HG03025 (cell line): Measurements from ENCODE around the gene DERL2.

Experiments
- ATAC-seq: cut with Tn5 transposase; IDR thresholded peaks from one replicate; pipeline ENCODE4 v1.9.1; 2021; ENCODE audit warnings: mild to moderate bottlenecking, moderate library complexity; ENCODE audit not compliant: unreplicated experiment, low FRiP score

Gene DERL2

DNA sequence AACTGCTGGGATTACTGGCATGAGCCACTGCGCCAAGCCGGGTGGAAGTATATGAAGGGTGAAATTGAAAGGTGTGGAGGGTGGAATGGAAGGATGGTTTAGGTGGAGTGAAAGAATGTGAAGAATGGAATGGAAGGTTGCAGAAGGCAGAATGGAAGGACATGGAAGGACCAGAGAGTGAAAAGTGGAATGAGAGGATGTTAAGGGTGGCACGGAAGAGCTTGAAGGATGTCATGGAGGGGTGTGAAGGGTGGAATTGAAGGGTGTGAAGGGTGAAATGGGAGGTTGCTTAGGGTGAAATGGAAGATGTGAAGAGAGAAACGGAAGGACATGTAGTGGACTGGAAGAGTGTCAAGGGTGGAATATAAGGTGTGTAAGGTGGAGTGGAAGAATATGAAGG, 16.6 kb upstream of the DERL2 start:
- ATAC-seq, result no peak

DNA sequence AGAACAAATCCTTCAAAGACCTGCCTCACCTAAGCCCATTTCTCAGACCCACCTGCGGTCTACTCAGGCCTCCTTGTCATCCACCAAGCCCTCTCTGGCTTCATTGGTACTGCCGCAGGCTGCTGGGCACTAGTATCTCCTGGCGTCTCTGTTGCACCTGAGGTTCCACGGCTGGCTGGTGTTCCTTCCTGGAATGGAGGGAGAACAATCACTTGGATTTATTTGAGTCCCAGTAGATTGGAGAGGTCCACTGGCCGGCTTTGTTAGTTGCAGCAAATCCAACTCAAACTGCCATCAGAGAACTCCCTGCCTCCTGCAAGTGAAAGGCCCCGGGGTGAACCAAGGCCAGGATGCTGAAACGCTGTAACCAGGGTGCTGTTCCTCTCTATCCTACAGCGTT, 15.7 kb upstream of the DERL2 start:
- no peak for ATAC-seq

DNA sequence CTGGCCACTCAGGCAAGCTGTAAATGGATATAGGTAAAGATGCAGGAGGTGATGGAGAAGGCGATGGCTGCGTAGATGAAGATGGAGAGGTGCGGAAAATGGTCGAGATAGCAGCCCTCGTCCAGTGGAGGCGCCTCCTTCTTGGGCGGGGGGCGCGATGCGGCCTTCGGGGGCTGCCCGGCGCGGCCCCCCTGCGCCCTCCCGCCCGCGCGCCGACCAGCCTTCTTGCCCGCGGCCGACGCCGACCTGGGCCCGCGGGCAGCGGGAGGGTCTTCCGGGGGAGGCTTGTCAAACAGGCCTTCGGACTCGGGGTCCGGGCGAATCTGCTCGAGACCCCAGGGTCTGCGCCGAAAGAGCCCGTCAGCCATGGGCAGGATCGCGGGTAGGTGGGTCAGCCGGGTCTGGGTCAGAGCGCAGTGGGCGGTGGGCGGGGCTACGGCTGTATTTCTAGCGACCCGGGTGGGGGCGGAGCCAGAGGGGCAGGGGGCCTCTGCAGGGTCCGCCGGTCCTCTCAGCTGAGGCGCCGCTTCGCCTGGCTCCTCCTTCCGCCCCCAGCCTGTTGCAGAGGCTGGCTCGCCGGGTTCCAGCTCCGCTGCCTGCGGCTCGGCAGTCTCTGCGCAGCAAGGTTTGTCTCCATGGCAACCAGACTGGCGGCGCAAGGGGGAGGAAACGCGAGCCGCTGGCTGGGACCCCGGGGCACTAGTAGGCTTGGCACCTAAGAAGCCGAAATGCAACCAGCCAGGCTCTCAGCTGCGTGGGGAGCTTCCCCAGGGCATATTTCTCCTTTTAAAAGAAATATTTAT, 14.8 kb upstream of the DERL2 start:
- ATAC-seq, result no peak

DNA sequence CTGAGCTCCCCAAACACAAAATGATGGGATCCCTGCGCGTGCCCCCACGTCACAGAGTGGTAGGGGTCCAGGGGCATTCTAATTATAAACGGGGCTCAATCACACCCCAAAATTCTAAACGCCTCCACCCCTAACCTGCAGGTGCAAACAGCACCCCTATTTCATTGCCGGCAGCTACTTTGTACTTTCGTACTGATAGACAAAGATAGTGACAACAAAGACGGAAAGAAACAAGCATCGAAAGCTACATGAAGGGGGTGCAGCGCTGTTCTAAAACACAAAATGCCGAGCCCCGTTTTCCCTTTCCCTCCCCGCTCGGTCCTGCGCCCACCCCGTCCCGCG, 14.2 kb upstream of the DERL2 start:
- ATAC-seq, result no peak

DNA sequence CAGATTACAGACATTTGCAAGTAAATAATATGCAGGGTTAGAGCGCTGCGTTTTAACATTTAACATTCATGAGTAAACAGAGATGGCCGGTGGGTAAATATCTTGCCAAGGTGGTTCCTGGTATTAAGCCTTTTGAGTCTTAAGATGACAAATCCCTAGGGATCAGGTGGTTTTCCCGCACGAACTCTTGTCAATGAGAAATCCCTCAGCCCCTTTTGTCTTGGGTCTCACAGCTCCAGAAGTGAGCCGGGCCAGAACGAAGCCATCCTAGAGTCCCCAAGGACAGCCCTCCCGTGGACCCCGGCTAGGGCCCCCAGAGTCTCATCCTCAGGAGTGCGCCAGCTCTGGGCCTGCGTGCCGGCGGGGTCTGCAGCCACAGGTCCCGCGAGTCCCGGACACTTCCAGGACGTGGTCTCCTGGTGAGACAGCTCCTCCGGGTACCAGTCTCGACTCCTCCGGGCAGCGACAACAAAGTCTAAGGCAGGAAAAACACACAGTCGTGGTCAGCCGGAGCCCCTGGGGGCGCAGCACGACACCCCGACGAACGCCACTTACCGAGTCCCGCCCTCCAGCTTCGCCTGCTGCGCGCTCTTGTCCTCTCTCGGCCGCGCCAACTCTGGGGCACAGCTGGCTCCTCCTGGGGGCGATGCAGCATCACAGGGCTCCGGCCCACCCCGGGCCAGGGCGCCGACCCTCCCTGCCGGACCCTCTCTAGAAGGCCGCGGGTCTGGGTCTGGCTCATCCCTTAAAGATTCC, 13.7 kb upstream of the DERL2 start:
- no peak for ATAC-seq

DNA sequence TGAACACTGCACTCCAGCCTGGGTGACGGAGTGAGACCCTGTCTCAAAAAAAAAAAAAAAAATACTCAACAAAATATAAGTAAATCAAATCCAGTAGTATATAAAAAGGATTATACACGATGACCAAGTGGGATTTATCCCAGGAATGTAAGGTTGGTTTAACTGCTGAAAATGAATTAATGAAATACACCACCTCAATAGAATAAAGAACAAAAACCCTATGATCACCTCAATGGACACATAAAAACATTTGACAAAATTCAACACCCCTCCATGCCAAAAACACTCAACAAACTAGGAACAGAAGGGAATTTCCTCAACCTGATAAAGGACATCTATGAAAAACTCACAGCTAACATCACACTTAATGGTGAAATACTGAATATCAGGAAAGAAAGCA, 7.0 kb upstream of the DERL2 start:
- no peak for ATAC-seq

DNA sequence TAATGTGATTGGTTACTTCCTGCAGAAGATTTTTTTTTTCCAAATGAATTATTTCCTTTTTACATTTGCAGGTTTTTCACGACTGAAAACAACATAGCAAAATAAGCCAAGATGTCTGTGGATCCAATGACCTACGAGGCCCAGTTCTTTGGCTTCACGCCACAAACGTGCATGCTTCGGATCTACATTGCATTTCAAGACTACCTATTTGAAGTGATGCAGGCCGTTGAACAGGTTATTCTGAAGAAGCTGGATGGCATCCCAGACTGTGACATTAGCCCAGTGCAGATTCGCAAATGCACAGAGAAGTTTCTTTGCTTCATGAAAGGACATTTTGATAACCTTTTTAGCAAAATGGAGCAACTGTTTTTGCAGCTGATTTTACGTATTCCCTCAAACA, 2.8 kb upstream of the DERL2 start:
- ATAC-seq, result no peak

DNA sequence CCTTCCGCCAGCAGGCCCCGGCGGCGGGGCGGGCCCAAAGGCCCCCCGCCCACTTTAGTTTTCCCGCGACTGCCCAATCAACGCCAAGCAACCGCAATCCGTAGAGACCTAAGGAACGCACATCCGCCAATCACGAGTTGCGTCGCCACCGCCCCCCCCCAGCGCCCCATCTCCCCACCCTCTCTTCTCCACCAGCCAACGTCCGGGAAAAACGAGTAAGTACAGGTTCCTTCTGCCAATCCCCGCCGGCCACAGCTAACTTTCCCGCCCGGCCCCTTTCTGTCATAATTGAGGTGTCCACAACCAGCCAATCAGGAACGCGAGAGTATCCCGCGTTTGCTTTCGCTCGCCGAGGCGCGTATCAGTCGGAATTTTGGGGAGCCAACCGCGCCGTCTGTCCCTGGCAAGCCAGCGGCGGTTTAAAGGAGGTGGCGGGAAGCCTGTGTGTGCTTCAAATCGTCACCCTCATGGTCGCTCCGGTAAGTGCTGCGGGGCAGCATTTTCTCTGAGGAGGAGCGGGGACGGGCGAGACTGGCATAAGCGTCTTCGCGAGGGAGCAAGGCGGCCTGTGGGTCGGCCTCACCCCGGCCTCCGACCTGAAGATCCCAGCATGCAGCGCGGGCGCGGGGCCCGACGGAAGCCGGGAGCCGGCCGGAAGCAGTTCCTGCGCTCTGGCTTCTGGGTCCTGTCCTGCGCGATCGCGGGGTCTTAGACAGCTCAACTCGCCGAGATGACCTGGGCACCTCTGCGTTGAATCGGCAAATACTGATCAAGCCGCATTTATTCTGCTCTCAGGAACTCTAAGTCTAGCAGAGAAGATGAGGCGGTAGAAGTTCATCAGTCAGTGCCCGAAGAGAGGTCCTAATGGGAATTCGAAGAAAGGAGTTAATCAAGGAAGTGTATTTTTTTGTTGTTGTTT, 487 bp upstream of the DERL2 start, which contains the start of gene MIS12:
Gene MIS12 (plus strand): TSS at position 361 of the 919 bp plus-strand sequence. CDS start 2,297 bp downstream, outside the sequence.
- ATAC-seq, result peak; percentile 86

DNA sequence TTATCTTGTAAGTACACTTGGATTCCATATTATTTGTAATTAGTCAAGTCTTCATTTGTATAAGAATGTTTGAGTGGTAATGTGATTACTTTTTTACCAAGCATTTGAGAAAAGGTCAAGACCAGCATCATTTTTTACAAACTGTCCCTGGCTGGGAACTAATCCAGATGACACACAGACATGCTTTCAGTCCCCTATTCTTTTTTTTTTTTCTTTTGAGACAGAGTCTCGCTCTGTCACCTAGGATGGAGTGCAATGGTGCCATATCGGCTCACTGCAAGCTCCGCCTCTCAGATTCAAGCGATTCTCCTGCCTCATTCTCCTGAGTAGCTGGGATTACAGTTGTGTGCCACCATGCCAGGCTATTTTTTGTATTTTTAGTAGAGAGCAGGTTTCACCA, 4.5 kb downstream of the DERL2 start:
- no peak for ATAC-seq

DNA sequence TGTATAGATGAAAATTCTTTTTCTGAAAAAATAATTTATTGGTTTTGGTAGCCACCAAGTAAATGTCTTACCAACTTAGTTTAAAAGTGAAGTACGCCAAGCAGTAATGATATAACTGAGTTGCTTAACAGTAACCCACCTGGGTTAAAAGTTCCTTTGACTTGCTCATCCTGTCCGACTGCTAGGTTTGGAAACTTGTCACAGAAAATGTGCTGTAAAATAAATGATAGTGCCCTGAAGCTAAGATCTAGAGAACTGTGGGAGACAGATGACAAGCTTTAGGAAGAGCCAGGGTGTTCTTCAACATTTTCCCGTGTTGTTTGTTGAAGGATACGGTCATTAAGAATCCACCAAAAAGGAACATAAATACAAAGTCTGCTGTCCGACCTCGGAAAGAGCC, 5.0 kb downstream of the DERL2 start:
- ATAC-seq, result no peak

DNA sequence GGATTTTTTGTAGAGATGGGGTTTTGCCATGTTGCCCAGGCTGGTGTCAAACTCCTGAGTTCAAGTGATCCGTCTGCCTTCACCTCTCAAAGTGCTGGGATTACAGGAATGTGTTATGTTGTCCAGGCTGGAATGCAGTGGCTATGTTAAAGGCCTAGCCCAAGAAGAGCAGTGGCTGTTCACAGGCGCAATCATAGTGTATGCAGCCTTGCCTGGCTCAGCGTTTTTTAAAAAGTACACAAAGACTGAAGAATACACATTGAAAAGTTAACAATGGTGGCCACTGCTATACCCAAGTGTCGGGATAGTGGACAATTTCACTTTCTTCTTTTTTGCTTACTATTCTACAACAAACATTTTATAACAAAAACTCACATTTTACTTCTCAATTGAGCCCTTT, 7.0 kb downstream of the DERL2 start:
- ATAC-seq, result no peak

DNA sequence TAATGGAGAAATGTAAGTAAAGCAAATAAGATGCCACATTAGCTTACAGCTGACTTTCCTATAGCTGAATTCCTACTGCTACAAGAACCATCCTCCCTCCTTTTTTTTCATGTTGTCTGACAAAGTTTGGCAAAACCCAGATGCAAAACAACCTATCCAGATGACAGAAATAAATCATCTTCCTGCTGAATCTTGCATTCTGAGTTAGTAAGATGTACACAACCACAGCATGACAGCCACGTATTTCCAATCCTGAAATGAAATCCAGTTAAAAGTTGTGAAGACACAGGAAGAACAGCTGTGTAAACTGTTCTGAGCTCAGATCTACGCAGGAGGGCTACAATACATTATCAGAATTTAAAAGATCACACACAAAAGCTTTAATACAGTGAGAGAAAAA, 12.1 kb downstream of the DERL2 start:
- no peak for ATAC-seq

DNA sequence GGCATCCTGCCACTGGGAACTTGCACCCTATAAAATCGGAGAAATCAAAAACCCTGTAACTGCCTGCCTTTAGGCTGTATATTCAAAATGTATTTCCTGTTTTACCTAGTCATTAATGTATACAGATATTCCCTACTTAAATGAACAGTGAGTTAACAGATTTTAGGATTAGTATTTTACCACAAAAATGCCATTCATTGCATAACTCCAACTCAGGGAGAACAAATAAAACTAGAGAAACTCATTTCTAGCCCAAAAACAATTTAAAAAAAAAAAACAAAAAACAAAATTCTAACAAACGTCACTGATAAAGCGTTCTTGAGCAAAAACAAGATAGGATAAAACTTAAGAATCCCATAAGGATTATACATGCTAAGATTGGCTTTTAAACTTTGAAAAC, 13.5 kb downstream of the DERL2 start:
- ATAC-seq, result no peak

DNA sequence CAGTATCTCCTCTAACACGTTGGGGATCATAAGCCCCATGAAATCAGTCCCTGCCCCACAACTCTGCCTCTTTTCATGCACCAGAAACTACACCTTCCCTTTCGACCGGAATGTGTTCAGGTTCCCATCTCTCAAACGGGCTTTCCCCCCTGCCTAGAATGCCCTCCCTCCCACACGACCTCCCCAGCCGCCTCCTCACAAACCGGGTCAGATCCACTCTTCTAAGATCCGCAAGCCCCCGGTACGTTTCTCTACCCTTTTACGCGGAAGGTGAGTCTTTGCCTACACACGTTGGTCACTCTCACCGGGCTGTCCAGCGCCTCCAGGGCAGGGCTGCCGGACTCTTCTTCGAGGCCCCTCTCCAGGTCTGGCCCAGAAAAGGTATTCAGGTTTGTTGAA, 17.9 kb downstream of the DERL2 start:
- ATAC-seq, result no peak

DNA sequence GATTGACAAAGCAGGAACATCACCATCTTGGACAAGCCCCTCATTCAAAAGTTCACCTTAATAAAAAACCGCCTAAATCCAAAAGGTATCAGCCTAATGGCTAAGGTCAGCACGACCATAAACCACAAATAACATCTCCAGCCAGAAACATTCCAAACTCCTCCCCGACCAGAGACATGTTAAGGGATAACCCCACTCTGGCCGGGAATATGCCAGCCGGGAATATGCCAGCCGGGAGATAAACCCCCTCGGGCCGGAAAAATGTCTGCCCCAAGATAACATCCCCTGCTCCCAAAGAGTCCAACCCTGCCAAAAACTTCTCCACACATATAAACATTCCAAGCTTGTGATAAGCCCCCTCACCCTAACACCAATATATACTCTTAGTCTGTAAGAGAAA, 18.6 kb downstream of the DERL2 start:
- ATAC-seq, result no peak

DNA sequence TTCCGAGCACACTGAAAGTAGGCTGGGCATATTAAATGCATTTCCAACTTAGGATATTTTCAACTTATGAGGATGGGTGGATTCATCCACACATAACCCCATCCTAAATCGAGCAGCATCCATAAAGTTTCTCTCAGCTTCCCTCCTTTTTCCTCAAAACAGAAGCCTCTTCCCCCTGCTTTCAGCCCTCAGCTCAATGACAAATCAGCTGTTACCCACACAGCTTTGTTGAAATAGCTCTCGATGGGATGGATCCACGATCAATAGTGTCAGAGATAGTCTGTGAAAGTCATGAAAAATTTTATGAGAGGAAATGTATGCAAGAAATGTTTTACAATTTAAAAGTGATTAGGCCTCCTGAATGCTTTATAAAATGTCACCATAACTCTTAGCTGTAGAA, 19.7 kb downstream of the DERL2 start:
- no peak for ATAC-seq

DNA sequence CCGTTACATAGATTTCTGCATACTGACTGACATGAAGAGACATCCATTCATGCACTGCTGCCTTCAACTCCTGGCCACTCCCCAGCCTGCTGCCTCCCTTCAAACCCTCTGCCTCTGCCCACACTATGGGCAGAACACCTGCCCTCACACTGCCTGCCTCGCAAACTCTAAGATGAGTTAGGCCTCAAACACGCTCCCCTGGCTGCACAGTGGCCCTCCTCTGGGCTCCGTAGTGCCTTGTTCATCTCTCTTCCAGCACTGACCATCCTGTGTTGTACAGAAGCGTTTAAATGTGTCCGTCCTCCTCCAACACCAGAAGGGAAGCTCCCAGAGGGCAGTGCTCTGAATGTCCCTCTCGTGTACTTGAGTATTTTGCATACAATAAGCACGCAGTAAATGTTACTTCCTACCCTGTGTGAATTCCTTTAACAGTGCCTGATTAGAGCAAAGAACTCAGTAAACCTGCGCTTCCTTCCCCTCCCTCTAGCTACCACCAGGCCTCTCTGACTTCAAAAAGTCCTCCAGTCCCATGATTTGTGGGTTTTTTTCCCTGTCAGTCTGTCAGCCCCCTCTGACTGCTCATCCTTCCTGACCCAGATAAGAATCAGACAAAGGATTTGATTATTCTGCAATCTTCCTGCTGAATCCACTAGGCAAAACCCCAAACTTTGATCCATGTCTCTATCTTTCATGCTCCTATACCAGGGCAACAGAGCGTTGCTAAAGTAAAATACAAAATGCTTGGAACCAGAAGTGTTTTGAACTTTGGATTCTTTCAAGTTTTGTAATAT, 21.1 kb downstream of the DERL2 start:
- no peak for ATAC-seq

DNA sequence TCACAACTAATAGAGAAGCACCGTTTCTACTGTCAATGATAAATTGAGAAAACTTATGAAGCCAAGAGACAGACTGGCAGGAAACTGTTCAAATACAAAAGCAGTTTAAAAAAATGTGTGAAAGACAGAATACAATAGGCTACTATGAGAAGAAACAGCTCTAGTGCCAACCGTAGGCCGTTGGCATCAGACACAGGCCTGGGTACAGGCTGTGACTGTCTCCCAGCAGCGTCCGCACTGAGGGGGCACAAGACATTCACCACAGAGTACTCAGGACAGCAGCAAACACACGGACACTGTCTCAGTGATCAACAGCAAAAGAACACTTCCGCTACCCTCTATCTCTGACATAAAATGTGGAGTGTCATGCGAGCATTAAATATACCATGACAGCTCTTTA, 39.2 kb downstream of the DERL2 start:
- no peak for ATAC-seq

DNA sequence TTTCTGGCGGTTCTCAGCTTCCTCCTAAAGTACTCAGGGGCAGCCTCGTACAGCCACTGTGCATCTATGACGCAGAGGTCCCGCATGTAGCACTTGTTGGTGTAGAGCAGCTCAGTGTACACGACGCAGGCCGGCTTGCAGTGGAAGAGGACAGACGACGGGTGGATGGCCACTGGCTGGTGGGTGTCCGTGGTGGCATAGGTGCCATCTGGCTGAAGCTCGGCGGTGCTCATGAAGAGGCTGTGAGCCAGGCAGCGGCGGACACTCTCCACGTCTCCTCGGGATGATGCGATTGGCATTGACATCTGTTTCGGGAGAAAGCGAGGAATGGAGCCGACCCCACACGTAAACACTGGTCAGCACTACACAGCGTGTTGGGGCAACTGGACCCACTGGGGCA, 41.8 kb downstream of the DERL2 start:
- no peak for ATAC-seq

DNA sequence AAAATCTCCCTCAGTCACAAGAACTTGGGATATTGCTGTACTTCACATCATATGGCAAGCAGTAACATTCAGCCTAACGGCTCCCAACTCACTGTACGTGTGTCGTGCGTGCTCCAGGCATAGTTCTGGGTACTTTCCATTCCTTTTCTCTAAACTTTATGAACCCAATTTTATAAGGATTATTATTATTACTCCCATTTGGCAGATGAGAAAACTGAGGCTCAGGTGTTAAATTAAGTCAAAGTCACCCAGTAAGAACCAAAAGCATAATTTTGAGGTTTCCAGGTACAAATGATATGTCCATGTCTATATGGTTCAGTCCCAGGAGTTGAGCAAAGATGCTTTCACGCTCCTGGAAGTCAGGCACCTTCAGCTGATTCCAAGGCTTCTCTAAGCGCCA, 42.2 kb downstream of the DERL2 start:
- ATAC-seq, result no peak
